Mammary epithelial cell (primary cell): Measurements from ENCODE around the gene PCDH8.

Source experiments
- CTCF ChIP-seq, 2 donors: IDR thresholded peaks in 1 of 2; conservative IDR thresholded peaks in 1 of 2; 2 replicates each; pipeline ENCODE4 v1.5.1; 2011 to 2012; ENCODE audit warnings: inconsistent platforms in 2 of 2, low read length in 2 of 2, mild to moderate bottlenecking in 2 of 2, control low read depth in 1 of 2, low read depth in 1 of 2; ENCODE audit not compliant: insufficient read depth in 1 of 2; ENCODE audit errors: extremely low read depth in 1 of 2
- EZH2 ChIP-seq: IDR thresholded peaks from 2 replicates; pipeline ENCODE4 v1.6.1; 2012; ENCODE audit warnings: low read length, inconsistent platforms, borderline replicate concordance

GRCh38 chr13:52848455-52849195 lies at the start of gene PCDH8:
- peak; percentile 5 for TF ChIP-seq EZH2
- no peak for TF ChIP-seq CTCF (conservative IDR thresholded peaks at IDR 0.05 in 1 of 2, IDR thresholded peaks at IDR 0.05 in 1 of 2; ENCODE audit: extremely low read depth in 1 of 2, insufficient read depth in 1 of 2, low read depth in 1 of 2, low read length in 2 of 2)
